Activated CD4-positive, alpha-beta T cell treated with anti-CD3 and anti-CD28 coated beads, Interleukin-2, amount 50 U/mL, for 4 hours (primary cell): ENCODE results near the gene IGLON5.

Experiments used
- DNase-seq, 2 experiments: peaks; one replicate each; pipeline ENCODE4 v3.0.0-alpha.2; 2020

The IGLON5 gene

DNA sequence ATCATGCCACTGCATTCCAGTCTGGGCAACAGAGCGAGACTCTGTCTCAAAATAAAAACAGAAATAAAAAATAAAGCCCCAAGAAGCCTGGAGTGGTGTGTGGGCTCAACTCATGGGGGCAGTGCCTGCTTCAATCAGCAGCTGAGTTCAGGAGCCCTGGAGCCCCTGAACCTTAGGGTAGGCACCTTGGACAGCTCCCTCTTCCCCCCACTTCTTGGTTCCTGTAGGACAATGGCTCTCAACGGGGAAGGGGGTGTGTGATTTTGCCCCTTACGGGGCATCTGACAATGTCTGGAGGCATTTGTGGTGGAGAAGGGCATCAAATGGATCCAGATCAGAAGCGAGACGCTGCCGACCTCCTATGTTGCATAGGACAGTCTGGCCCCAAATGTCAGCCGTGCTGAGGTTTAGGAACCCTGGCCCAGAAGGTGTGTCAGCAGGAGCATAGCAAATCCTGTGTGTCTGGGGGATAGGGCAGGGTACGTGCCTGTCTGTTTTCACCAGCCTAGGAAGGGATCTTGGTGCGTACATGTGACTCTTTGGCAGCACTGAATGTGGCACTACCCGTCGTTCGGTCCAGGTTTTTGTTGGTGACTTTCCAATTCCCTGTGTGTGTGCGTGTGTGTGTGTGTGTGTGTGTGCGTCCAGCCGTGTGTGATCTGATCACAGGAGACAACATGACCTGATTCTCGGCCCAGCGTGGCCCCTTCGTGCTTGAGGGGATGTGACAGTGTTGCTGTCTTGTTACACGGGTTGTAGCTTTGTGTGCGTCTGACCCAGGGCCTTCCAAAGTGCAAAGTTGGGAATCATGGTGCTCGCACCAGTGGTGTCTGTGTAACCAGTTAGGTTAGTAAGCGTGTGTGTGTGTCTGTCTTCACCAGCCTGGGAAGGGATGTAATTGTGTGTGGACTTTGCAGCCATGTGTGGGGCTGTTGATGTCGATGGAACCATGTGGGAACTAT, 7.5 kb downstream of the IGLON5 start:
- DNase-seq, result no peak

DNA sequence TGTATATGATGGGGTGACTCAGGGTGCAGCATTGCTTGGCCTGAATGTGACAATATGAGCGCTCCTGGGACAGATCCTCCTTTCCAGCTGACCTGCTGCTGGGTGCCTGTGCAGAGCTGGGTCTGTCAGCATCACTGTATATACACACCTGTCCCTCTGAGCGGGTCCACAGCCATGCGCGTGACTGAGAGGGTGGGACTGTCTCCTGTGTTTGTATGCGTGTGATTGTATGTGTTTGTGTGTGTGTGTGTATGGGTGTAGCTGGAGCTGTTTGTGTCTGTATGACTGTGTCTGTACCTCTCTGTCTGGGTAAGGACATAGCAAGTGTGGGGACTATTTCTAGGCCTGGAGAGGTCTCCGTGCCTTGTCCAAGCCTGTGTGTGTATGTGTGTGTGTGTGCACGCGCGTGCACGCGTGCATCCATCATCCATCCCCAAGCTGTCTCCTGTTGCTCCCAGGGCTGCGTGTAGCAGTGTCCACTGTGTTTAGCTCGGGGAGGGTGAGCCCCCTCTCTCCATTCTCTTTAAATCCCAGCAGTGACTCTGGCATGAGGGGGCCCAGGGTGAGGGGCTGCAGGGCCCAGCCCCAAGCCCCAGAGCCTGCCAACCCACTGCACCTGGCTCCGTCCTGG, 8.3 kb downstream of the IGLON5 start:
- no peak for DNase-seq

DNA sequence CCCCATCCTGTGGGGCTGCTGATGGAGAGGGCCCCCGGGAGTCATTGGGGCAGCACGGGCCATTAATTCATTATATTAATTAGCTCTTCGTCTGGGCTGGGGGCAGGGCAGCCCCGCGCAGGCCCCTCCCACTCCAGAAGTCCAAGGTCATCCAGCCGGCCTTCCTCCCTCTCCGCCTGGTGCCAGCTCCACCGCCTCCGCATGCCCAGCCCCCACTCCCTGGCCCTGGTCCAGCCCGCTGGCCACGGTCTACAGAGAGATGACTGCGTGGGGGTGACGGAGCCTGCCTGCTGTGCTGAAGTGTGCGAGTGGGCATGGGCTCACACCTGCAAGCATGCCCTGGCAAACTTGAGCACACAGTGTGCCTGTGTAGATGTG, 8.8 kb downstream of the IGLON5 start:
- DNase-seq, result no peak

DNA sequence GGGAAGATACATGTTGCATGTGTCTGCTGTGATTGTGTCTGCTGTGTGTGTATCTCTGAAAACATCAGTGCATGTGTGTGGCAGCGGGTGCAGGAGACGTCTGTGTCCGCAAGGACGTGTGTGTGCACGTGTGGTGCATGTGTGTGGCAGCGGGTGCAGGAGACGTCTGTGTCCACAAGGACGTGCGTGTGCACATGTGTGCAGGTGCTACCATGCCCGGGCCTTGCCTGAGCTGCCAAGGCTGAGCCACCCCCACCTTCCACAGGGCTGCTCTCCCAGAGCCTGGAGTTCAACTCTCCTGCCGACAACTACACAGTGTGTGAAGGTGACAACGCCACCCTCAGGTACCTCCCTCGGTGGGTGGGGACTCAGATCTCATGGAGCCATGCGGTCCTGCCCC, 10.4 kb downstream of the IGLON5 start:
- no peak for DNase-seq

DNA sequence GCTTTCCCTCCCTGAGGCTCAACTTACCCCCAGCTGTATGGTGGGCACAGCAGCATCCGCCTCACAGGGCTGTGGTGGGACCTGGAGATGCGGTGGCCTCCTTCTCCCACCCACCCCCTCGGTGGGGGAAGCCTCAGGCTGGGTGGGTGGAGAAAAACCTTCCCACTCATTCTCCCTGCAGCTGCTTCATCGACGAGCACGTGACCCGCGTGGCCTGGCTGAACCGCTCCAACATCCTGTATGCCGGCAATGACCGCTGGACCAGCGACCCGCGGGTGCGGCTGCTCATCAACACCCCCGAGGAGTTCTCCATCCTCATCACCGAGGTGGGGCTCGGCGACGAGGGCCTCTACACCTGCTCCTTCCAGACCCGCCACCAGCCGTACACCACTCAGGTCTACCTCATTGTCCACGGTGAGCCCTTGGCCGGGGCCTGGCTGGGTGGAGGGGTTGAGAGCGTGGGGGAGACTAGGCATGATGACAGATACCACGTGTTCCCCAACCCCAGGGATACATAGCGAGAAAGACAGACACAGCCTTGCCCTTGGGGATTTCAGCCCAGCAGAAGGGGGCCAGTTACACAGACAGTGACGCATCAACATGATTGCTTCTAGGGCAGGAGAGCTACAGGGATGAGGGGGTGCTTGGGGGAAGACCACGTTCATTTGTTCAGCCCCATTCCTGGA, 12.2 kb downstream of the IGLON5 start:
- no peak for DNase-seq

DNA sequence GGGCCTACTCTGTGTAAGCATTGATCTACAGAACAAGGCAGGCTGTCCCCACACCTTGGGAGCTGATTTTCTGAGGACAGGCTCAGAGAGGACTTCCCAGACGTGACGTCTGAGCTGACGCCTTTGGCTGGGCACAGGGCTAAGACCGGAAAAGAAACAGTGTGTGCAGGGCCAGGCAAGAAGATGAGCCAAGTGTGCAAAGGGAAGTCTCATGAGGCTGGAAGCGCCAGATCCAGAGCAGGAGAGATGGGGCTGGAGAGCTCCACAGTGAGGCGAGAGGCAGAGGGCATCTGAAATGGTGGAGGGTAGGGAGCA, 12.7 kb downstream of the IGLON5 start:
- no peak for DNase-seq

DNA sequence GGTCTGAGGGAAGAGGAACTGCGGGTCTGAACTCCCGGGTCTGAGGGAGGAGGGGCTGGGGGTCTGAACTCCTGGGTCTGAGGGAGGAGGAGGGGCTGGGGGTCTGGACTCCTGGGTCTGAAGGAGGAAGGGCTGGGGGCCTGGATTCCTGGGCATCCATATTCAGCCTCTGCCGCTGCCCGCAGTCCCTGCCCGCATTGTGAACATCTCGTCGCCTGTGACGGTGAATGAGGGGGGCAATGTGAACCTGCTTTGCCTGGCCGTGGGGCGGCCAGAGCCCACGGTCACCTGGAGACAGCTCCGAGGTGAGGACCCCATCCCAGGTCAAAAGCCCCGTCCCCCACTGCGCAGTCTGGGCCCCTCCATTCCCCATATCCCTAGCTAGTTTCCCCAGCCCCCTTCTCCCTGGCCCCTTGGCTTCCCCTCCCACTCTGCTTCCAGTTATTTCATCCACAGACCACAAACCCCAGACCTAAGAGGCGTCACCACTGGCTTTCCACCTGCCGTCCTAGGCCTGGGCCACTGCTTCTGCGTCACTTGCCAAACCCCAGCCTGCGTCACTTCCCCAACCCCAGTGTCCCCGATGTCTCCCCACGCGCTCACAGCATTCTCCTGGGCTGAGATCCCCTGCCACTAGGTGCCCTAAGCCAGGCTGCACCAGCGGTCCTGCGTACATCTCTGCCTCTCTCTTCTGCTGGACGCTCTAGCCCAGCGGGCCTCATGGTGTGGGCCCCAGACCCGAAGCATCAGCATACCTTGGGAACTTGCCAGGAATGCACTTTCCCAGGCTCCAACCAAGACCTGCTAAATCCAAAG, 13.9 kb downstream of the IGLON5 start:
- DNase-seq, result no peak

DNA sequence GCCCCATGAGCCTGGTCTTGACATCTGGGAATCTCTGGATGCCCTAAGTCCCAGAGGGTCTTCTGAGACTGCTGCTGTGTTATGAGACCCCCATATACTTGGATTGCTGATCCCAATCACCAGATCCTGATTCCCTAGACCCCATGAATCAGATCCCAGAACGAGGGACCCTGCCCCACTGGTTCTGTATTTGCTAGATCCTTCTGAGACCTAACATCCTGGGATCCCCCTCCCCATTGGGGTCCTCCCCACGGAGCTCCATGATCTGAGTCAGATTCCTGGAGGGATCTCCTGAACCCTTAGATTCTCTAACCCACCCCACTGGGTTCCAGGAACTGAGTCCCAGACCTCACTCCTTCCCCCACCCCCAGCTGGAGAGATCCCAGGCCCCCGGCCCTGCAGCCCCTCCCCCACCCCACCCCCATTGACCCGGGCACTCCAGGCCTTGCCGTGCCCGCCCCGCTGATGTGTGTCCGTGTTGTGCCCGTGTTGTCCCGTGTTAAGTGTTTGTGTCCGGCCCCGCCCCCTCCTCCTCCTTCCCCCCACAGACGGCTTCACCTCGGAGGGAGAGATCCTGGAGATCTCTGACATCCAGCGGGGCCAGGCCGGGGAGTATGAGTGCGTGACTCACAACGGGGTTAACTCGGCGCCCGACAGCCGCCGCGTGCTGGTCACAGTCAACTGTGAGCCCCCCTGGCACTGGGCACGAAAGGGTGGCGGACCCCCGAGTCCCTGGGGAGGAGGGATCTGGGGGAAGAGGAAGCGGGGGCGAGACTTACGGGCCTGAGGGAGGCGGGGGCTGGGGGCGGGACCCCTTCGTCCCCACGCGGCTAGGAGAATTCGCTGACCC, 15.0 kb downstream of the IGLON5 start:
- DNase-seq, result no peak

DNA sequence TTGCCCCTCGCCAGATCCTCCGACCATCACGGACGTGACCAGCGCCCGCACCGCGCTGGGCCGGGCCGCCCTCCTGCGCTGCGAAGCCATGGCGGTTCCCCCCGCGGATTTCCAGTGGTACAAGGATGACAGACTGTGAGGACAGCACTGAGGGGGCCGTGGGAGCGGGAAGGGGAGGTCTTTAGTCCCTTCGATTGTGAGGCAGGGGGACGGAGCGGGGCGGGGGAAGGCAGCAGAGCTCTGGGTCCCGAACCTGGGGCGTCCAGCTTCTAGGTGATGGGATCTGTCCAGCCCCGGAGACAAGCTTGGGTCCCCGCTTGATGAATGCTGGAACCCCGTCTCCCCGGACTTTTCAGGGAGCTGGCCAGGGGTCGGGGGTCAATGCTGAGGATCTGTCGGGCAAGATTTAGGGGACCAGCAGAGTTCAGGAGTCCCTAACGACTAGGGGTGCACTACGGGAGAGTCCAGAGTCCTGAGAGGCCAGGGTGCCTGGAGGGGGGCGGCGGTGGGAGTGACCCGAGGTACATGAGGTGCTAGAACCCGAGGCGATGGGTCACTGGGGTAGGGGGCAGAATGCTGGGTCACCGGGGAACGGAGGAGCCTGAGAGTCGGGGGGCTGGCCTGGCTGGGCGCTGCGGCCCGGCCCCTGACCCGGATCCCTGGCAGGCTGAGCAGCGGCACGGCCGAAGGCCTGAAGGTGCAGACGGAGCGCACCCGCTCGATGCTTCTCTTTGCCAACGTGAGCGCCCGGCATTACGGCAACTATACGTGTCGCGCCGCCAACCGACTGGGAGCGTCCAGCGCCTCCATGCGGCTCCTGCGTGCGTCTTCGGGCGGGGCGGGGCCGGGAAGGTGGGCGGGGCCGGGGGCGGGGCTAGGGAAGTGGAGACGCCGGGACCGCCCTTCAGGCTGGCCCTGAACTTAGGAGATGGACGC, 15.9 kb downstream of the IGLON5 start:
- peak; percentile 13 to 16 for DNase-seq

DNA sequence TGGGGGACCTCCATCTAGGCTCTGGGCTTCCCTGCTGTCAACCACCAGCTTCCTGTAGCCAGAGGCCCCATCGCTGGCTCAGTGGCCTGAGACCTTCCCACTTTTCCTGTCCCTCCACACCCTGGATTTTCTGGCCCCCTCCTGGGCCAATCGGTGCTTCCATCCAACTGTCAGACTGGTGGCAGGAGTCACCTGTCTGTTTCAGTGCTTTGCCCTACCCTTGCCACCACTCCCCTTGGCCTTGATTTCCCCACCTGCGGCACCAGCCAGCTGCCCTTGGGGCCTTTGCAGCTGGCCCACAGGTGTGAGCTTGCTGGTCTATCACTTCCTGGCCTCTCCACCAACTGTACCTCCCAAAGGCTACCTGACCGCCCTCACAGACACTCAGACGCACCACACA, 18.0 kb downstream of the IGLON5 start:
- DNase-seq, result no peak

DNA sequence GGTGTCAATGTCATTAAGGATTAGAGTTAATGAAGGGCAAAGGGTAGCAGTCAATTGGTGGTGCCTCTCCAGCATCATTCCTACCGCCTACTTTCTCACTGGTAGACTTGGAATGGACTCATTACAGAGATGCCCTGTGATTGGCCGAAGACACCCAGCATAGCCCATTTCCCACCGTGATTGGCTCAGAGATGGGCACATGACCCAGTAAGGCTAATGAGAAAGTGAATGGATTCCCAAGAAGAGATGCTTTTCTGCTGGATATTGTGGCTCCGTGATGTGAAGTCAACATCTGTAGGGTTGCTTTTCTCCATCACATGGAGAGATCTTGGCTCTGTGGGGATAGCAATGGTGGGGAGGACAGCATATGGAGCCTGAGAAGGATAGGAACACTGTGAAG, 18.9 kb downstream of the IGLON5 start:
- no peak for DNase-seq

DNA sequence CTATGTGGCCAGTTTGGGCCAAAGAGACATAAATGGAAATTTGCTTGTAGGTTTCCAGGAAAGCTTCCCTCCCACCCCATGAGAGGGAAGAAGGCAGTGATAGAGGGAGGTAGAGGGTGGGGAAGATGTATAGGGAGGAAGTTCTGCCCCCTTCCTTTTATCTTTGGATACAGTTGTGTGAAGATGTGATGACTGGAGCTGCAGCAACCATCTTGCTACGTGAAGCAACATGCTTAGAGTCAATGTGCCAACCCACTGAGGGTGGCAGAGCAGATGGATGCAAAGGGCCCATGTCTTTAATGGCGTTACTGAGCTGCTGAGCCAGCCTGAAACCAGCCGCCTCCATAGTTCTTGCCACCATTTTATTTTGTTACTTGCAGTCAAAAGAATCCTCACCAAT, 19.7 kb downstream of the IGLON5 start:
- no peak for DNase-seq

DNA sequence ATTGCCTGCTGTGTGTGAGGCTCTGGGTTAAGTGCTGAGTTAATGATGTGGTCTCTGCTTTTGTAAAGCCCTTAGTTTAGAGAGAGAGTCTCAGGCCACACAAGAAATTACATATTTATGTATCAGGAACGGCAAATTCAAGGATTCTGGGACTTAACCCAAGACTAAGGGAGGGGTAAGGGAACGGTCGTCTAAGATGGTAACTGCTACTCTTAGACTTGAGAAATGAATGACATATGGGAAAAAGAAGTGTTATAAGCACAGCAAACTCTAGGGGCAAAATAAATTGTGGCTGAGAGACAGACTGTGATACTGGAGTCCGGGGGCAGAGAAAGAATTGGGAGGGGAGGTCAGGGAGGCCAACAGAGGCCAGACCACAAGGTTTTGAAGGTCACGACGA, 20.3 kb downstream of the IGLON5 start:
- no peak for DNase-seq

DNA sequence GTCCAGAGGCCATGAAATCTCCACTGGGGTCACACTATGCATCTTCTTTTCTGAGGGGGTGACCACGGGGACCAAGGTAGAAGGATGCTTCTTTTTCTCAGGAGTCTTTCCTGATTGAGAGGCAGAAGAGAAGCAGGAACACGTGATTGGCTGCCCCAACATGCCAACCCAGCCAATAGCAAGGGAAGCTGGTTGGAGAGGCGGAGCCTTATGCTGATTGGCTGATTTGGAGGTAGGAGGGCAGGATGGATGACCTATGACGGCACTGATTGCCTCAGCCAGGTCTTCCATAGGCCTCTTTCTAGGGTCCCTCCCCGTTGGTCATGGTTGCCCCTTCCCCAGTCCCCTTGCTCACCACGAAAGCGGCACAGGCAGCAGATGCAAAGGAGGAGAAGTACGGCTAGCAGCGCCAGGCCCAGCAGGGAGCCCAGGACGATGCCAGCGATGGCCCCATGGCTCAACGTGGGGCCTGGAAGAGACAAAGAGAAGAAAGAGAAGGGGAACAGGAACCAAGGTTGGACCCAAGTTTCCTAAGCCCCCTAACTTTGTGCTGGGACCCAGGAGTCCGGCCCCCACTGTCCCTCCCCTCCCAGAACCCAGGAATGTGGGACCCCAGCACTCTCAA, 22.5 kb downstream of the IGLON5 start:
- no peak for DNase-seq

DNA sequence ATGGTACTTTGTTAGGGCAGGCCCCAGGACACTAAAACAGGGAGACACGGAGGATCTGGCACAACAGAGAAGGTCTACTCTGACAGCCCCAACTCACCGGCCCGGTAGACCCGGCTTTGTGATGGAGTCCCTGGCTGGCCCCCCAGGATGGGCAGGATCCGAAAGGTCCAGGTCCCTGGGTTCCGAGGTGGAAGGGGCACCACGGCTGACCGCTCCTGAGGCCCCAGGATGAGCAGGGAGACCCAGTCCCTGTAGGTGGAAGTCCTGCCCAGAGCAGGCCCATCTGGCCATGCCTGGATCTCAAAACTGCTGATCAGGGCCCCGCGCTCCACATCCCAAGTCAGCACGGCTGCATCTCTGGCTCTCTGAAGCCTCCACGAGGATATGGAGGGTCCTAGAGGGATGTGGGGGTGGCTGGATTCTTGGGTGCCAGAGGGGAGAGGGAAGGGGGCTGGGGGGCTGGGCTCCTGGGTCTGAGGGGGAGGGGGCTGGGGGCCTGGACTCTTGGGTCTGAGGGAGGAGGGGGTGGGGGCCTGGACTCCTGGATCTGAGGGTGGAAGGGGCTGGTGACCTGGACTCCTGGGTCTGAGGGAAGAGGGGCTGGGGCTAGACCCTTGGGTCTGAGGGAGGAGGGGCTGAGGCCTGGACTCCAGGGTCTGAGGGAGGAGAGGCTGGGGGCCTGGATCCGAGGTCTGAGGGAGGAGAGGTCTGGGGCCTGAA, 25.9 kb downstream of the IGLON5 start:
- no peak for DNase-seq

DNA sequence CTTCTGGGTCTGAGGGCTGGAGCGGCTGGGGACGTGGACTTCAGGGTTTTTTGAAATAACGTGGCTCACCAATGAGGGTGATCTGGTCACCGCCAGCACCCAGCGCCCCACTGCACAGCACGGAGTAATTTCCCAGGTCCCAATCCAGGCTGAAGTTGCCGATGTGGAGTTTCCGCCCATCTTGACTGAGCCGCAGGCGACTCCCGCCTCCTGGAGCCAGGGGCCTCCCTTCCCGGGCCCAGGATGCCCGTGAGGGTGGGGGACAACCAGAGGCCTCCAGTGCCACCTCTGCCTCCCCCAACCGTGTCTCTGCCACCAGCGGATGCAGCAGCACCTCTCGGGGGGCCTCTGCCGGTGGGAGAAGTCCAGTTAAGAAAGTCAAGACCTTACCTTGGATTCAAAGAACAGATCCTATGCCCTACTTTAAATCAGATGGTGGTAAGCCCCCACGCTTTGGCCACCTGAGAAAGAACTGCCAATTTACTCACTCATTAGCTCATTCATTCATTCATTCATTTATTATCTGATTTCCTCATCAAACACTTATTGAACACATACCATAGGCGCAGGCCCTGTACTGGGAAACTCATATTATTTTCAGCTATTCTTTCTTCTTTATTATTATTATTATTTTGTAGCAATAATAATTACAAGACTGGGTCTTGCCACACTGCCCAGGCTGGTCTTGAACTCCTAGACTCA, 26.6 kb downstream of the IGLON5 start:
- no peak for DNase-seq

DNA sequence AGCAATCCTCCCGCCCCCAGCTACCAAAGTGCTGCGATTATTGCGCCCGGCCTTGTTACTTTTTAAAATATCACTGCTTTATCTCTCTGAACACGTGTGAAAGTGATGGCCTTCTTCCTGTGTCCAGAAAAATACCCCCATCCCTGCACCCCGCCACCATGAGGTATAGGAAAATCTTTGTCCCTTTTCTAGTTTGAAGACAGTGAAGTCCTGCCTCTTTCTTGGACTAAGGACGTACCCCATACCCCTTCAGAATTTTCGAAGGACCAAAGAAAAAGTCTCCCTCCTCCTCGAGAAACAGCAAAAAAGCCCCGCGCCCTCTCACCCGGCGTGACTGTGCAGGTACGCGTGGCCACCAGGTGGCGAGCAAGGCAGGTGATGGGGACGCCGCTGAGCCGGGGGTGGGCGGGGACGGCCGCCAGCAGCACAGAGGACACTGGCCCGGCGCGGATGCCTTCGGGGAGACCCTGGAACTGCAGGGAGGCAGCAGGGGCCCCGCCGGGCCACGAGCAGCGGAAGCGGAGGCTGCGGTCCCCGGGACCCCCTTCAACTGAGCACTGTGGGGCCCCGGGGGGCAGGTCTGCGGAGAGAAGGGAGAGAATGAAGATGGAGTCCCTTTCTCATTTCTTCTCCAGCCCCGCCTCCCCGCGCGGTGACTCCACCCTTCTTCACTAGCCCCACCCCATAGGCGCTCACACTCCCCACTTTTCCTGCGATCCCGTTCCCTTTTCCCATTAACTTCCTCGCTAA, 27.3 kb downstream of the IGLON5 start:
- peak; percentile 83 to 84 for DNase-seq

DNA sequence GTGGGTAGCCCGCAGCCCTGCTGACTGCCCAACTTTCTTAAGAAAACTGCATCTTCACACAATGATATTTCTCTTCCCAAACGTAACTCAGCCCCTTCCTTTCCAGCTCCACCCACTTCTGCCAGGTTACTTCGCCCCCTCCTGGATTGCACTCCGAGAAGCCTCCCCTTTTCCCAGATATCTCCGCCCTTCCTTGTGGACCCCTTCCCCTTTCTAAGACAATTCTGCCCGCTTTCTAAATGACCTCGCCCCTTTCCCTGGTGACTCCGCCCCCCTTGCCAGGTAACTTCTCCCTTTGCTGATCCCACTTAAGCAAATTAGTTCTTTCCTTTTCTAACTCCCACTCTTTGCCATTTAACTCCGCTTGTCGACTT, 27.9 kb downstream of the IGLON5 start:
- peak in 1 of 2 experiments; percentile 16 for DNase-seq
